ENCODE results near the gene AICDA.
"Not testable (repeated sequence)": the region's sequence is repeated elsewhere in the genome, so short reads cannot be mapped to it uniquely, and the experiment has no call there.

Gene AICDA

GRCh38 chr12:8594072-8594471, 18.6 kb downstream of the AICDA start:
- no peaks in the 10 kb centered on the region for H3K9me3 Mint-ChIP-seq
- H3K27ac Mint-ChIP-seq = no peak overlapping the region
- no peaks in the 10 kb centered on the region for H3K36me3 Mint-ChIP-seq (ENCODE audit: low read depth)
- no peak for DNase-seq (ENCODE audit: low spot score)
- H3K4me1 Mint-ChIP-seq (ENCODE audit: low read depth) = no peaks in the 10 kb centered on the region
- peaks cover 3% of the 10 kb centered on the region for H3K27me3 Mint-ChIP-seq (ENCODE audit: low read depth)
- H3K4me3 Mint-ChIP-seq = no peak overlapping the region

- Mint-ChIP-seq H3K27me3 (ENCODE audit: low read depth) (peaks cover 3% of the 10 kb centered on the region), H3K36me3 (ENCODE audit: low read depth) (no peaks in the 10 kb centered on the region), H3K4me1 (ENCODE audit: low read depth) (no peaks in the 10 kb centered on the region), H3K27ac (no peak overlapping the region), H3K9me3 (no peaks in the 10 kb centered on the region), H3K4me3 (no peak overlapping the region)
- no peak for DNase-seq (ENCODE audit: low spot score)
Observed at GRCh38 chr12:8593246-8593645, 19.4 kb downstream of the AICDA start.

GRCh38 chr12:8590842-8591545, 21.7 kb downstream of the AICDA start:
- no peak overlapping the region for H3K27ac Mint-ChIP-seq
- no peak overlapping the region for H3K4me3 Mint-ChIP-seq
- no peaks in the 10 kb centered on the region for H3K36me3 Mint-ChIP-seq (ENCODE audit: low read depth)
- no peaks in the 10 kb centered on the region for H3K9me3 Mint-ChIP-seq
- no peaks in the 10 kb centered on the region for H3K4me1 Mint-ChIP-seq (ENCODE audit: low read depth)
- DNase-seq (ENCODE audit: low spot score) = no peak
- peaks cover 3% of the 10 kb centered on the region for H3K27me3 Mint-ChIP-seq (ENCODE audit: low read depth)

DNA sequence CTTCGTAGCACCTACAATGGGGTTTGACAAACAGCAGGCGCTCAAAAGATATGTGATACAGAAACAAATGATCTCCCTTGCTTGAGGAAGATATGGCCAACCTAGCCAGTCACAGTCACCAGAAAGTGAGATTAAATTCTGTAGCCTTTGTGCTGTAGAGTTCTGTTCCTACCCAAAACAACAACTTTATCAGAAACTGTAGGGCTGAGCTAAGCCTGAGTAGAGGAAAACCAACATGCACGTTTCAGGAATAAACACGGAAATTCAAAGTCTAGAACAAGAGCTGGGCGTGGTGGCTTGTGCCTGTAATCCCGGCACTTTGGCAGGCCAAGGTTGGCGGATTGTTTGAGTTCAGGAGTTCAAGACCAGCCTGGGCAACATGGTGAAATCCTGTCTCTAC, 23.0 kb downstream of the AICDA start:
- no peak overlapping the region for H3K4me3 Mint-ChIP-seq
- H3K36me3 Mint-ChIP-seq (ENCODE audit: low read depth) = no peaks in the 10 kb centered on the region
- peaks cover 3% of the 10 kb centered on the region for H3K27me3 Mint-ChIP-seq (ENCODE audit: low read depth)
- no peak overlapping the region for H3K27ac Mint-ChIP-seq
- no peak for DNase-seq (ENCODE audit: low spot score)
- no peaks in the 10 kb centered on the region for H3K4me1 Mint-ChIP-seq (ENCODE audit: low read depth)
- H3K9me3 Mint-ChIP-seq = no peaks in the 10 kb centered on the region

DNA sequence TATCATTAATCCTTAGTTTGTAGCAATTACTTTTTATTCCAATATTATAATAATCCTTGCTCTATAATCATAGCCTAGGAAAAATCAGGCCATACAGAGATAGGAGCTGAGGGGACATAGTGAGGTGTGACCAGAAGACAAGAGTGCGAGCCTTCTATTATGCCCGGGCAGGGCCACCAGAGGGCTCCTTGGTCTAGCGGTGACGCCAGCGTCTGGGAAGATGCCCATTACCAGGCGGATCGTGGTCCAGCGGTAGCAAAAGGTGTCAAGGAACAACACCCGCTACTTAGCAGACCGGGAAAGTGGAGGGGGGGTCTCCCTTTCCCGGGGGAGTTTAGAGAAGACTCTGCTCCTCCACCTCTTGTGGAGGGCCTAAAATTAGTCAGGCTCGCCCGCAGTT, 28.2 kb downstream of the AICDA start:
- not testable (repeated sequence) for H3K27ac Mint-ChIP-seq; H3K36me3 Mint-ChIP-seq (ENCODE audit: low read depth); DNase-seq (ENCODE audit: low spot score); H3K4me3 Mint-ChIP-seq; H3K9me3 Mint-ChIP-seq; H3K27me3 Mint-ChIP-seq (ENCODE audit: low read depth); H3K4me1 Mint-ChIP-seq (ENCODE audit: low read depth)

DNA sequence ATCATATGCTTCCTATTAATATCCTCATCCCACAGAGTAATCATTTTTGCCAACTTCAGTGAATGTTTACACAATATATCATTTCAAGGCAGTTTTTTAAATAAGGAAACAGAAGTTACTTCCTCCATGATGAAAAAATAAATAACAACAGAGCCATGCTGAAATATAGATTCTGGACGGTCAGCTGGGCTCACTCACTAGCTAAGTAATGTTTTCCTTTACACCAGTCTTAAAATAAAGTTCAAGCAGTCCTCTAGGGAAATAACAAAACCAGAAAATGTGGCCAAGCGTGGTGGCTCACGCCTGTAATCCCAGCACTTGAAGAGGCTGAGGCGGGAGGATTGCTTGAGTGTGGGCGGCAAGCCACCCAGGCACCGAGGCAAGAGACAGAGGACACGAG, 28.7 kb downstream of the AICDA start:
- Mint-ChIP-seq H3K36me3 (ENCODE audit: low read depth) (no peaks in the 10 kb centered on the region), H3K4me1 (ENCODE audit: low read depth) (no peaks in the 10 kb centered on the region), H3K27ac (no peak overlapping the region), H3K4me3 (no peak overlapping the region), H3K9me3 (no peaks in the 10 kb centered on the region), H3K27me3 (ENCODE audit: low read depth) (no peaks in the 10 kb centered on the region)
- no peak for DNase-seq (ENCODE audit: low spot score)

DNA sequence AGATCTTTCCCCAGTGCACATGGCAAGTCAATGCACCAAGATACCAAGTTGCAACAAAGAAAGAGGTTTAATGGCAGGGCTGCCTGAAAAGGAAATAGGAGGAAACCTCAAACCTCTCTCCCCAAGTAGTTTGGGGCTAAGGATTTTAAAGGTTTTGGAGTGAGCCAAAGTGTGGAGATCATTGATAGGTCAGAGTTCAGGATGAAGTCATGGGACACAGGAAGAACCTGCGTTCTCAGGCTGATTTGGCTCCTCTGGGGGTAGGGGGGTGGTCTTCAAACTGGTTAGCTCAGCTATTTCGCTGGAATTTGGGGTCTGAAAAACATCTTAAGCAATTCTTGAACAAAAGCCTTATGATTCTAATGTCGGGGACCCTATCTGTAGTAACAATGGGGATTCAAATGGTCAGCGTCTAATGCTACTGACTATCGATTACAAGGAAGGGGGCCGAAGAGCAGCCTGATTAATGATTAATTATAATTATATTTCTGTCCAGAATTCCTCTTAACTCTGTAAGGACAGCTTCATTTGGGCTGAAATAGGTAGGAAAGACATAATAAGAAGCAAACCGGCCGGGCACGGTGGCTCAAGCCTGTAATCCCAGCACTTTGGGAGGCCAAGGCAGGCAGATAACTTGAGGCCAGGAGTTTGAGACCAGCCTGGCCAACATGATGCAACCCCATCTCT, 31.4 kb downstream of the AICDA start:
- Mint-ChIP-seq H3K9me3 (no peaks in the 10 kb centered on the region), H3K27me3 (ENCODE audit: low read depth) (peaks cover 4% of the 10 kb centered on the region), H3K4me1 (ENCODE audit: low read depth) (no peaks in the 10 kb centered on the region), H3K4me3 (no peak overlapping the region), H3K36me3 (ENCODE audit: low read depth) (no peaks in the 10 kb centered on the region), H3K27ac (no peak overlapping the region)
- no peak for DNase-seq (ENCODE audit: low spot score)

GRCh38 chr12:8577879-8578278, 34.8 kb downstream of the AICDA start:
- no peak for DNase-seq (ENCODE audit: low spot score)
- Mint-ChIP-seq H3K27me3 (ENCODE audit: low read depth) (peaks cover 4% of the 10 kb centered on the region), H3K9me3 (no peaks in the 10 kb centered on the region), H3K36me3 (ENCODE audit: low read depth) (no peaks in the 10 kb centered on the region), H3K4me1 (ENCODE audit: low read depth) (no peaks in the 10 kb centered on the region), H3K27ac (no peak overlapping the region), H3K4me3 (no peak overlapping the region)

- Mint-ChIP-seq H3K9me3 (no peaks in the 10 kb centered on the region), H3K27me3 (ENCODE audit: low read depth) (peaks cover 4% of the 10 kb centered on the region), H3K4me3 (no peak overlapping the region), H3K36me3 (ENCODE audit: low read depth) (no peaks in the 10 kb centered on the region), H3K4me1 (ENCODE audit: low read depth) (no peaks in the 10 kb centered on the region), H3K27ac (no peak overlapping the region)
- no peak for DNase-seq (ENCODE audit: low spot score)
Observed at GRCh38 chr12:8572507-8572906, 40.2 kb downstream of the AICDA start.

DNA sequence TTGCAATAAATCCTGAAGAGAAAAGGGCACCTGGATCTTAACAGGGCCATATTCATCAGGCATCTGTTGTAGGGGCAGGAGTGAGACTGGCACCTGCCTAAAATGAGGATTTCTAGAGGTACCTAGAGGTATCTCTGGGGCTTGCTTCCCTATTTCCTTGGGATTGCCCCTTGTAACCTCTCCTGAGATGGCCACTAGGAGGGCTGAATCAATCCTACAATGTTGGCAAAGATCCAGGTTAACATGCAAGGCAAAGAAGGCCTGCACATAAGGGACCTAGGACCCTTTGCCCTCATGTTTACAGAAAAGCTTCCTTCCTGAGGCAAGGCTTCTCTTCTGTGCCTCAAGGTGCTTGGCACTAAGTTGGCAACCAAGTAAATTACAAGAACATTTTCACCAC, 46.1 kb downstream of the AICDA start:
- Mint-ChIP-seq H3K4me1 (ENCODE audit: low read depth) (no peaks in the 10 kb centered on the region), H3K4me3 (no peak overlapping the region), H3K27ac (no peak overlapping the region), H3K27me3 (ENCODE audit: low read depth) (no peaks in the 10 kb centered on the region), H3K36me3 (ENCODE audit: low read depth) (no peaks in the 10 kb centered on the region), H3K9me3 (no peaks in the 10 kb centered on the region)
- DNase-seq (ENCODE audit: low spot score) = no peak

GRCh38 chr12:8566052-8566451, 46.6 kb downstream of the AICDA start:
- H3K9me3 Mint-ChIP-seq; H3K27me3 Mint-ChIP-seq (ENCODE audit: low read depth); H3K36me3 Mint-ChIP-seq (ENCODE audit: low read depth); H3K4me1 Mint-ChIP-seq (ENCODE audit: low read depth); H3K27ac Mint-ChIP-seq; H3K4me3 Mint-ChIP-seq; DNase-seq (ENCODE audit: low spot score): not testable (repeated sequence)

DNA sequence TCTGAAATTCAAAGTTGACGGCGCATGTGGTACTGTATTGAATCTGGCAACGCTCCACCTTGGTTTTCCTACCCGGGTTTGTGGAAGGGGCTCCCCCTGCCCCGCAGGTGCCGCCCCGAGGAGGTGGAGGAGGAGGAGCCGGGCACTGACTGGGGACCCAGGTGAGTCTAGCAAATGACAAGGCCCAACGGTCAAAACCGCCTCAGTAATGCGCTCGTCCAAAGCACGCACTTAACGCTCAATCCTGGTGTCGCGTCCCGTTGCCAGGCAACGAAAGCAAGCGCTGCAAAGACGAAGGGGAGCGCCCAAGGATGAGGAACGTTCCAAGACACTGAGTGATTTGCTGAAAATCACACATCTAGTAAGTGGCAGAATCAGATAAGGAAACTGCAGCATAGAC, 48.0 kb downstream of the AICDA start:
- no peak overlapping the region for H3K27ac Mint-ChIP-seq
- no peaks in the 10 kb centered on the region for H3K9me3 Mint-ChIP-seq
- no peaks in the 10 kb centered on the region for H3K36me3 Mint-ChIP-seq (ENCODE audit: low read depth)
- DNase-seq (ENCODE audit: low spot score) = no peak
- no peak overlapping the region for H3K4me3 Mint-ChIP-seq
- no peaks in the 10 kb centered on the region for H3K4me1 Mint-ChIP-seq (ENCODE audit: low read depth)
- no peaks in the 10 kb centered on the region for H3K27me3 Mint-ChIP-seq (ENCODE audit: low read depth)

DNA sequence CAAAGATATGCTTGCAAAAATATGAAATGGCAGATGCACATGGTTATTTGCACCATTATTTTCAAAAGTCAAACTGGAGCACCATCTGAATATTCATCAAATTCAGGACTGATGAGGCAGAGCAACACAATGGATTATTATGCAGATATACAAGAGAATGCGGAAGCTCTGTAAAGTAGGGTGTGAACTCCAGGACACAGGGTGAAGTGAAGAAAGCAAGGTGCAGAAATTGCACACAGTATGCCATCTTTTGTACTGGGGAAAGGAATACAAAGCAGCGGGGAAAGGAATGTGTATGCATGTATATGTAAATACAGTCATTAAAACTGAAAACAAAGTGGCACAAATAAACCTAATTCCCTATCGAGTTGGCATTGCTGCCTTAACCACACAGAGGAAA, 49.3 kb downstream of the AICDA start:
- no peak overlapping the region for H3K4me3 Mint-ChIP-seq
- no peaks in the 10 kb centered on the region for H3K27me3 Mint-ChIP-seq (ENCODE audit: low read depth)
- no peak for DNase-seq (ENCODE audit: low spot score)
- H3K36me3 Mint-ChIP-seq (ENCODE audit: low read depth) = no peaks in the 10 kb centered on the region
- no peaks in the 10 kb centered on the region for H3K9me3 Mint-ChIP-seq
- H3K27ac Mint-ChIP-seq = no peak overlapping the region
- no peaks in the 10 kb centered on the region for H3K4me1 Mint-ChIP-seq (ENCODE audit: low read depth)

DNA sequence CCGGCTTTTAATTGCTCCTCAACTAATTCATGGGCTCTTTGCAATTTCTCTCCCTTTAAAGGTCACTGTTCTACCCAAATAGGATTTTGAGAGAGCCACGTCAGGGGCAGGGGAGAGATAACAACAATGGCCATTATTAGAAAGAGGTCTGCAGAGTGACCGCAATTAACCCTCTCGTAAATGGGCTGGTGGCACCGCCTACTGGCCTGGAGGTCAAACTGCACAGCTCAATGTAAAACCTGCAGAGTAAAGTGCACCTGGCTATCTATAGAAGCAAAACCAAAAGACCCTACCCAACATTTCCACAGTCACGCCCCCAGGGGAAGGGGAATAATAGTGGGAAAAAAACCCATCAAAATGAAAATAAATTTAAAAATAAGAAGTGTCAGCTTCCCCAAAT, 50.3 kb downstream of the AICDA start:
- Mint-ChIP-seq H3K27me3 (ENCODE audit: low read depth) (peaks cover 2% of the 10 kb centered on the region), H3K9me3 (no peaks in the 10 kb centered on the region), H3K4me3 (no peak overlapping the region), H3K36me3 (ENCODE audit: low read depth) (no peaks in the 10 kb centered on the region), H3K4me1 (ENCODE audit: low read depth) (no peaks in the 10 kb centered on the region), H3K27ac (no peak overlapping the region)
- DNase-seq (ENCODE audit: low spot score) = no peak

DNA sequence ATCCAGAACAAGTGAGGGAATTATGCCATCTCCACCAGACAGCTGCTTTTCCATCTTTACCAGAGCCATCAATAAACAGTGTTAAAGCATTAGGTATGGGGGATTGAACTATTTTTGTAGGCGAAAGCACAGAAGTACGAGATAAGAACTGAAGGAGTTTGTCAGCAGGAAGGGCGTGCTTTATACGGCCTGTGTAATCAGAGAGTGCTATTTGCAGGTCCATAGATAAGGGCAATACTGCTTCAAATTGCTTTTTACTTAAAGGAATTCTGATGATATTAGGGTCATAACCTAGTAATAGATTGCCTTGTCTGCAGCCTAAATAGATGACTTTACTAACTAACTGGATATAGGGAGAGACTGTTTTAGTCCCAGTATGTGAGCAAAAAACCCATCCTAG, 51.6 kb downstream of the AICDA start:
- Mint-ChIP-seq H3K9me3 (no peaks in the 10 kb centered on the region), H3K4me1 (ENCODE audit: low read depth) (no peaks in the 10 kb centered on the region), H3K36me3 (ENCODE audit: low read depth) (no peaks in the 10 kb centered on the region), H3K4me3 (no peak overlapping the region), H3K27me3 (ENCODE audit: low read depth) (peaks cover 2% of the 10 kb centered on the region), H3K27ac (no peak overlapping the region)
- no peak for DNase-seq (ENCODE audit: low spot score)

All from T-helper 2 cell treated with Interferon-gamma antibody and Interleukin-4, amounts not matched to agents 5 μg/mL and 100 μg/mL, for 36 hours (primary cell).